Brain microvascular endothelial cell (primary cell): Measurements from ENCODE around the gene HOXC12.

Source experiments
- DNase-seq: peaks from one replicate; pipeline ENCODE4 v3.0.0-alpha.2; 2020
- H3K27ac ChIP-seq: fragments of 250-450 bp; sonication (Bioruptor Pico); 2 replicates; pipeline ENCODE4 v1.5.1; 2020; ENCODE audit warnings: mild to moderate bottlenecking, moderate library complexity
- H3K27me3 ChIP-seq: fragments of 250-450 bp; sonication (Bioruptor Pico); replicated peaks from 2 replicates; pipeline ENCODE4 v1.5.1; 2020; ENCODE audit warnings: mild to moderate bottlenecking
- H3K36me3 ChIP-seq: fragments of 250-450 bp; sonication (Bioruptor Pico); replicated peaks from 2 replicates; pipeline ENCODE4 v1.5.1; 2020; ENCODE audit warnings: mild to moderate bottlenecking
- H3K4me3 ChIP-seq: 2 replicates; pipeline ENCODE4 v1.5.1; 2011; ENCODE audit warnings: low read depth, mild to moderate bottlenecking, control low read depth, low read length, moderate library complexity
- in situ Hi-C: cut with HindIII; loops from 2 replicates; pipeline ENCODE4 v1.10.0; 2017; ENCODE audit warnings: low sequenced_read_pairs, low pct_ligation_motif_present
- TF ChIP-seq, protein P1 (sequence below): IDR thresholded peaks from 2 replicates; pipeline ENCODE4 v1.5.1; 2011; ENCODE audit warnings: low read depth, mild to moderate bottlenecking, moderate library complexity, low read length, control low read depth, inconsistent platforms; ENCODE audit errors: missing control alignments

HOXC12 gene

DNA sequence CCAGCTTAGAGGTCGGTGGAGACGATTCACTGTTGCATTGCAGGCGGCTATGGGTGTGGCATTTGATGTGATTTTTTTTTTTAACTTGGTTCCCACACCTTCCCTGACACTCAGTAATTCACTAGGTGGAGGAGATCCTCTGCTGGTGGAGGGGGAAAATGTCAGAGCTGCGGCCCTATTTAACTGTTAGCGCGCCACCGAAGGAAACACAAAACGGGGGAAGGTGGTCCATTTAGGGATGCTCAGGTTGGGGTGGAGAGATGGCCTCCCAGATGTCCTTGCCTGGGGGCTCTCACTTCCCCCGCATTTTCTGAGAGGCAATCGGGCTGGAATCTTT lies 4.3 kb upstream of the HOXC12 start:
- Histone ChIP-seq H3K36me3 (no peaks in the 10 kb centered on the region), H3K27ac (no peak overlapping the region), H3K4me3 (no peak overlapping the region), H3K27me3 (peaks cover 94% of the 10 kb centered on the region)
- TF ChIP-seq, protein P1, sequence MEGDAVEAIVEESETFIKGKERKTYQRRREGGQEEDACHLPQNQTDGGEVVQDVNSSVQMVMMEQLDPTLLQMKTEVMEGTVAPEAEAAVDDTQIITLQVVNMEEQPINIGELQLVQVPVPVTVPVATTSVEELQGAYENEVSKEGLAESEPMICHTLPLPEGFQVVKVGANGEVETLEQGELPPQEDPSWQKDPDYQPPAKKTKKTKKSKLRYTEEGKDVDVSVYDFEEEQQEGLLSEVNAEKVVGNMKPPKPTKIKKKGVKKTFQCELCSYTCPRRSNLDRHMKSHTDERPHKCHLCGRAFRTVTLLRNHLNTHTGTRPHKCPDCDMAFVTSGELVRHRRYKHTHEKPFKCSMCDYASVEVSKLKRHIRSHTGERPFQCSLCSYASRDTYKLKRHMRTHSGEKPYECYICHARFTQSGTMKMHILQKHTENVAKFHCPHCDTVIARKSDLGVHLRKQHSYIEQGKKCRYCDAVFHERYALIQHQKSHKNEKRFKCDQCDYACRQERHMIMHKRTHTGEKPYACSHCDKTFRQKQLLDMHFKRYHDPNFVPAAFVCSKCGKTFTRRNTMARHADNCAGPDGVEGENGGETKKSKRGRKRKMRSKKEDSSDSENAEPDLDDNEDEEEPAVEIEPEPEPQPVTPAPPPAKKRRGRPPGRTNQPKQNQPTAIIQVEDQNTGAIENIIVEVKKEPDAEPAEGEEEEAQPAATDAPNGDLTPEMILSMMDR, result no peak
- in situ Hi-C loops, result no loop called here
- DNase-seq, result no peak

DNA sequence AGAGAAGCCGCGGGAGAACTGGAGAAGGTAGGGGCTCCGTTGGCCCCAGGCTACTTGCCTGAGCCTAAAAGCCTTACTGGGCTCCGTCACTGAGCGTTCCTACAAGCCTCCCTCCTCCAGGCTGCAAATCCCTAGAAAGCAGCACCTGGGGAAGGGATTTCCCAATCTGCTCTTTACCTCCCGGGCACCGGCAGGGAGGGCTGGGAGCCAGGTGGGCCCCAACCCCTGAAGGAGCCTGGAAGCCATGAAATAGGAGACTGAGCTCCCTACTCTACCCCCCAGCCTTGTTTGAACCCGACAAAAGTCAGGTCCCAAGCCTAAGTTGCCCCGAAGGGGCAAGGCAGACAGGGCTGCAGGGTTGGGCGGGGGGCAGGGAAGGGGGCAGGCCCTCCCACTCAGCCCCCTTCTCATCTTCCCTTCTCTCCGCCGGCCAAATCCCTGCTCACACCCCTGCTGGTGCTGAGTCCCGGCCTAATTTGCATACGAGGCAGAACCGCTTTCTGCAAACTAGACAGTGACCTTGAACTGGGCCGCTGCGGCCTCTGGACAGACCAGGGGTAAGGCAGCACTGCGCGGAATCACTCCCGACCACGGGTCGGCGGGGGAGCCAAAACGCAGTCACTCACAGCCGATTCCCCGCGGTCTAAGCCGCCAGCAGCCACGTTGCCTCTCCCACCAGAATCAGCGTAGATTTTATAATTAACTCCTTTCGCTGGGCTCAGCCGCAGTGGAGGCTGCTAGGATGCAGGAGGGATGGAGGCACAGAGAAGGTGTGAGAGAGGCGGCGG lies 3.7 kb upstream of the HOXC12 start:
- DNase-seq, result no peak
- Histone ChIP-seq H3K27ac (no peak overlapping the region), H3K36me3 (no peaks in the 10 kb centered on the region), H3K4me3 (no peak overlapping the region), H3K27me3 (peaks cover 94% of the 10 kb centered on the region)
- in situ Hi-C loops, result no loop called here
- TF ChIP-seq, protein P1, result no peak

DNA sequence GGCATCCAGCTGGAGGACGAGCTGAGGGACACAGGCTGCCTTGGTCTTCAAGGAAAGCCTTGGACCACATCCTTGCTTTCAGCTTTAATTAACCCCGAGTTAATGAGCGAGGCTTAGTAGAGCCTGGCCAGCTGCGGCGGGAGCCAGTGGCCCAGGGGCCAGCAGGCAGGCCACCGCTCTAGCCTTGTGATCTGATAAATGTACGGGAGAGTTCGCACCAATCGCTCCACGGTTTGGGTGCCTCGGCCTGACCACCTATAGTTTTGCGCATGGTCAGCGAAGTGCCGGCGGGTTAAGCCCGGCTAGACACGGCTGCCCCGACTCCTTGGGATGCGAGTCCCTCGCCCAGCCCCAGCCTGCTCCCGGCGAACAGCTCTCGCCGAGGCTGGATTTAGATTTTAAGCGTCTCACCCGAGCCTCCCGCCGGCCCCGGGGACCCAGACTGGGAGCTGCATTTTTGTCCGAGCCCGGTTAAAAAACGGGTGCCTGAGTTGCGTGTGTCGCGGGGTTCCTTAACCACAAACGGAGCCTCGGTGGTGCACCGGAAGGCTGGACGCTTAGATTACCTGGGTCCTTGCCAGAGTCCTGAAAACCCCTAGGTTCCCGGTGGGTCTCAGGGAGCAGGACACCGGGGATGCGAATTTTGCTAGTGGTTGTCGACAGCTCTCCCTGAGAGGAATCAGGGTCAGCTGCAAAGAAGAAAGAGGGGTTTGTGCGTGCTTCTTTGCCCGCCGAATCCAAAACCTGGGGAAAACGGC lies 2.9 kb upstream of the HOXC12 start:
- TF ChIP-seq, protein P1, result no peak
- in situ Hi-C loops, result no loop called here
- DNase-seq, result no peak
- H3K27ac ChIP-seq, result no peak overlapping the region
- no peak overlapping the region for H3K4me3 ChIP-seq
- H3K36me3 ChIP-seq, result no peaks in the 10 kb centered on the region
- H3K27me3 ChIP-seq, result peaks cover 94% of the 10 kb centered on the region

DNA sequence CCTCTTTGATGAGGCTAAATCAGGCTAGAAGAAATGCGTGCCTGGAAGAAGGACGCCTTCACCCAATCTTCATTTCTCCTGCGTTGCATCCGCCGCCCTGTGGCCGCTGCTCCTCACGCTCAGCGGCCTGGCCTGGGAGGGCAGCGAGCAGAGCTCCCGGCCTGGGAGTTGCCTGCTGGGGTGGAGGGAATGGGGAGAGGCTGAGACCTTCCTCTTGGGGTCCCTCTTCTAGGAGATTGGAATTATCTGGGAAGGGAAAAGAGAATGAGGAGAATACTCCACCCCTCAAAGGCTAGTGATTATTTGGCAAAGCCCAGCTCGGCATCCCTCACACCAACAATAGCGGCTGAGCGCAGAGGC lies 2.4 kb upstream of the HOXC12 start:
- TF ChIP-seq, protein P1, result peak; percentile 37
- DNase-seq, result no peak
- in situ Hi-C loops, result no loop called here
- Histone ChIP-seq H3K27me3 (peaks cover 95% of the 10 kb centered on the region), H3K27ac (no peak overlapping the region), H3K4me3 (no peak overlapping the region), H3K36me3 (no peaks in the 10 kb centered on the region)

DNA sequence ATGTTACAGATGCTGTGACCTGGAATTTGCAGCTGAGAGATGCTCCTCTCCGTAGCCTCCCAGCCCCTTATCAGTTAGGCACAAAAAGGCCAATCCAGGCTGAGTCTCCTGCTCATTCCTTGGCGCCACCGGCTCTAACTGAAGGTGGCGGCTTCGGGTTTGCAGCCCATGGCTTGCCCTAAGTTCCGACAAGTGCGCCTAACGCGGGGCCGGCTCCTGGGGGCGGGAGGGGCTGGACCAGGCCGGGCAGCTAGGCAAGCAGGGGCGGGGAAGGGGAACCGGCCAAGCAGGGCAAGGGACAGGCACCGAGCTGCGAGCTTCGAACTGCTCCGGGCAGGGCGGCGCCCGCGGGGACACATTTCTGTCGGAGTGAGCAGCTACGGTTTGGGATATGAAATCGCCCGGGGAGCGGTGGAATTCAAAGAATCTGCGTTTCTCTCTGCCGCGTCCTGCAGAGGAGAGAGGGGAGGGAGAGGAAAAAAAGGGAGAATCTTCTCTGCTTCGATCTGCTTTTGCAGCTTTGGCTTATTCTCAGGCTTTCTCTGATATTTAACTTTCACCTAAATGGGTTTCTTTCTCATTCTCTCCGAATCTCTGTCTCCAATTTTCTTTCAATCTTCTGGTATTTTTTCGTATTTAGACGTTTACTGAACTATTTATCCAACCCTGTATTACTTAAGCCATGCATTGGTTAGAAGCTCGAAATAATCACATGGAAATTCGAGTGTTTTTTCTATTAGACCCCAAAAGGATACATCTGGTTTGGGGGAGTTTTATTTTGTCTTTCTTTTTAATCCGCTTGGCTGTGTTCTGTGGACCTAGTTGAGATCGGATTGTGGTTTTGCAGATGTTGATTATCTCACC lies 1.6 kb upstream of the HOXC12 start:
- TF ChIP-seq, protein P1, result no peak
- H3K36me3 ChIP-seq, result no peaks in the 10 kb centered on the region
- no peak overlapping the region for H3K4me3 ChIP-seq
- no peak overlapping the region for H3K27ac ChIP-seq
- DNase-seq, result no peak
- H3K27me3 ChIP-seq, result peaks cover 97% of the 10 kb centered on the region
- in situ Hi-C loops, result no loop called here
